Panc1 (cell line): Measurements from ENCODE around the gene INPP5K. TPM values are rescaled to one million over a fixed set of nuclear protein-coding genes. Genes with fewer than 3 reads are reported as not detected.

Experiments used
- ATAC-seq: fragments of 200-7000 bp; cut with Tn5 transposase; 2 replicates; pipeline ENCODE4 v1.9.1; 2020; ENCODE audit warnings: mild to moderate bottlenecking, moderate library complexity
- BruUV-seq: library from RNA; stranded (reverse); fragments of 400-500 nt; replicated peaks from 2 replicates; lab custom pipeline; 2021; lab: Mats Ljungman, UMichigan
- CTCF ChIA-PET: fragments of 300-600 bp; sonication (Branson Sonifier 250); formaldehyde crosslinking; loops from one replicate; lab custom pipeline; 2022; ENCODE audit warnings: antibody characterized with exemption; lab: Charles Lee
- POLR2A ChIA-PET: fragments of 300-600 bp; sonication (Branson Sonifier 250); formaldehyde crosslinking; loops from one replicate; lab custom pipeline; 2022; ENCODE audit warnings: antibody characterized with exemption; lab: Charles Lee
- DNase-seq: peaks from one replicate; pipeline ENCODE4 v3.0.0-alpha.2; 2010; ENCODE audit warnings: low read depth, low spot score
- H3K27ac ChIP-seq: 2 replicates; pipeline ENCODE4 v1.5.1; 2011; ENCODE audit warnings: mild to moderate bottlenecking, low read length, inconsistent platforms
- H3K27me3 ChIP-seq: fragments of 200-500 bp; sonication (Bioruptor generic); 2 replicates; pipeline ENCODE4 v1.6.0; 2014; ENCODE audit warnings: low read length, inconsistent platforms; ENCODE audit not compliant: control insufficient read depth, insufficient read depth
- H3K36me3 ChIP-seq: fragments of 200-500 bp; sonication (Bioruptor generic); 2 replicates; pipeline ENCODE4 v1.5.1; 2014; ENCODE audit warnings: inconsistent platforms, mild to moderate bottlenecking, low read length, moderate library complexity; ENCODE audit not compliant: control insufficient read depth, insufficient read depth
- H3K4me1 ChIP-seq: 2 replicates; pipeline ENCODE4 v1.5.1; 2011; ENCODE audit warnings: inconsistent platforms, mild to moderate bottlenecking, low read length, moderate library complexity; ENCODE audit not compliant: control insufficient read depth, insufficient read depth
- H3K4me3 ChIP-seq, 2 experiments: 2 replicates each; pipeline ENCODE4 v1.5.1; 2011 to 2012; ENCODE audit warnings: low read depth in 2 of 2, low read length in 2 of 2, mild to moderate bottlenecking in 2 of 2, inconsistent platforms in 1 of 2, moderate library complexity in 1 of 2
- H3K9me3 ChIP-seq: fragments of 200-500 bp; sonication (Bioruptor generic); 2 replicates; pipeline ENCODE4 v1.5.1; 2014; ENCODE audit warnings: low read depth, mild to moderate bottlenecking, inconsistent platforms, low read length, moderate library complexity; ENCODE audit not compliant: control insufficient read depth, insufficient read depth
- CTCF ChIP-seq: fragments of 450-650 bp; IDR thresholded peaks from 2 replicates; pipeline ENCODE4 v1.5.1; 2017; ENCODE audit warnings: mild to moderate bottlenecking
- POLR2AphosphoS5 ChIP-seq: IDR thresholded peaks from 2 replicates; pipeline ENCODE4 v1.6.1; 2012; ENCODE audit warnings: mild to moderate bottlenecking, low read depth, low read length, moderate library complexity
- REST ChIP-seq, 2 experiments: IDR thresholded peaks; 2 replicates each; pipeline ENCODE4 v1.6.1; 2011 to 2012; ENCODE audit warnings: low read depth in 2 of 2, control low read depth in 1 of 2, low read length in 1 of 2, mild to moderate bottlenecking in 1 of 2, moderate library complexity in 1 of 2; ENCODE audit not compliant: insufficient read depth in 1 of 2
- SIN3A ChIP-seq: IDR thresholded peaks from 2 replicates; pipeline ENCODE4 v1.6.1; 2012; ENCODE audit warnings: low read depth, mild to moderate bottlenecking, low read length, moderate library complexity, borderline replicate concordance; ENCODE audit not compliant: insufficient read depth
- TCF7L2 ChIP-seq: IDR thresholded peaks from 2 replicates; pipeline ENCODE4 v1.6.1; 2011; ENCODE audit warnings: mild to moderate bottlenecking, low read depth, low read length, inconsistent platforms
- in situ Hi-C: cut with HindIII; loops from 2 replicates; pipeline ENCODE4 v1.10.0; 2016; ENCODE audit warnings: low sequenced_read_pairs, low pct_unique_long_range_greater_than_20kb
- intact Hi-C: fragments of 100-400 bp; cut with micrococcal nuclease; formaldehyde crosslinking; loops from one replicate; pipeline ENCODE4 v1.10.0; 2022; ENCODE audit not compliant: unreplicated experiment
- total RNA-seq: library from RNA; stranded (reverse); gene quantifications from one replicate; pipeline ENCODE4 v1.2.1, GENCODE V29; 2021; ENCODE audit not compliant: unreplicated experiment

The INPP5K gene
- total RNA-seq, 1 experiment from 2014 or later = 21.3 TPM

- Histone ChIP-seq H3K4me1 (peaks cover 24% of the 10 kb centered on the region), H3K36me3 (no peaks in the 10 kb centered on the region), H3K27ac (no peak overlapping the region), H3K9me3 (no peaks in the 10 kb centered on the region), H3K27me3 (no peaks in the 10 kb centered on the region), H3K4me3 (no peak overlapping the region)
- intact Hi-C loops (no loop called here), in situ Hi-C loops (no loop called here)
- DNase-seq (no peak), ATAC-seq (no peak)
- ChIA-PET POLR2A (interaction anchor here (0.6 to 0.7 kb wide), 2 partner anchors 9 to 22 kb away, joined by 4 to 6 read pairs; partner anchors contain the start of gene INPP5K), CTCF (no interaction called here)
- no TSS peak for BruUV-seq
- TF ChIP-seq POLR2AphosphoS5 (no peak), REST (IDR thresholded peaks at IDR 0.05; ENCODE audit: insufficient read depth in 1 of 2, low read depth in 2 of 2, low read length in 1 of 2) (no peak), TCF7L2 (no peak), CTCF (no peak), SIN3A (no peak)
Observed at GRCh38 chr17:1494203-1494602, 22.2 kb downstream of the INPP5K start.

GRCh38 chr17:1493291-1493980 lies 23.0 kb downstream of the INPP5K start:
- ATAC-seq (no peak), DNase-seq (no peak)
- no peaks in the 10 kb centered on the region for H3K36me3 ChIP-seq
- H3K9me3 ChIP-seq = no peaks in the 10 kb centered on the region
- no peak for TF ChIP-seq REST (IDR thresholded peaks at IDR 0.05; ENCODE audit: insufficient read depth in 1 of 2, low read depth in 2 of 2, low read length in 1 of 2)
- TF ChIP-seq POLR2AphosphoS5 = no peak
- no peak for TF ChIP-seq CTCF
- TF ChIP-seq TCF7L2 = no peak
- TF ChIP-seq SIN3A = no peak
- ChIA-PET POLR2A (no interaction called here), CTCF (no interaction called here)
- peak overlapping the region in 1 of 2 experiments; percentile 62; a peak in 2 of 4 replicates for H3K4me3 ChIP-seq
- peaks cover 31% of the 10 kb centered on the region for H3K4me1 ChIP-seq
- H3K27ac ChIP-seq = peak overlapping the region; percentile 89
- intact Hi-C loops (no loop called here), in situ Hi-C loops (no loop called here)
- no peaks in the 10 kb centered on the region for H3K27me3 ChIP-seq
- no TSS peak for BruUV-seq
